Activated T-helper 1 cell treated with Interleukin-2 at 50 U/mL for 16 hours (primary cell): ENCODE results near the gene BAAT.

Experiments
- DNase-seq: peaks from one replicate; pipeline ENCODE4 v3.0.0-alpha.2; 2020; ENCODE audit warnings: low read depth

The BAAT gene

GRCh38 chr9:101315112-101315450 is 69.7 kb downstream of the BAAT start:
- DNase-seq: no peak

- DNase-seq: no peak
Observed at GRCh38 chr9:101312661-101313060, 72.1 kb downstream of the BAAT start.

DNA sequence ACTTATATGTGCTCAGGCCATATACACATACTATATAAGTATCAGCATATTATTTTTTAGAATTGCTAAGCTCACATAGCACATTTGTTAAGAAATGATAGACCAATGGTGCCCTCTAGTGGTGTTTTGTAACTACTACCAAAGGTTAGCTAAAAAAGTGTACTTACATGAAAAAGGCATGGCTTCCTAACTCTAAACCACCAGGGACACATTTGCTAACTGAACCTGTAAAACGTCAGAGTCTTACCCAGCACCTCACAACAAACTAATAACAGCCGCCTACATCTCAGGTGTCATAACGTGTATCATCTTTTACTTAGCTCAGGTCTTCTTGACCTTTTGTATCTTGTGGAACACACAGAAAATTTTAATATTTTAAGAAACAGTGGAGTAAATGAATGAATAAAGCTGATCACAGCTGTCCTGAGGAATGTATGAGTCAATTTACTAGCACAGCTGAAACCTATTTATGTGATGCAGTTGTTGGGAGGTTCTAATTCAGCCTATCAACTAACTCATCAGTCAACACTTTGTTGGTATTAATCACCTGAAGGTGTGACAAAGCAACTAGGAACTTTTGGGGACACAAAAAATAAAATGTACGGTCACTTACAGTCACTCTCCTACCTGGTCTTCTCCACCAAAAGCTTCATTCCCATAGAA is 72.9 kb downstream of the BAAT start:
- no peak for DNase-seq

GRCh38 chr9:101311191-101311590 is 73.6 kb downstream of the BAAT start:
- no peak for DNase-seq
